Measurements from ENCODE around the gene TTC3. TPM values are rescaled to one million over a fixed set of nuclear protein-coding genes. Genes with fewer than 3 reads are reported as not detected.

Gene TTC3
- total and polyA plus RNA-seq, 9 of the 15 experiments (the other 6 are each of a cell fraction or from before 2014, with no cell fraction given): 17.5 to 92.0 (median 59.5) TPM

- Histone ChIP-seq H3K79me2 (ENCODE audit: control insufficient read depth, insufficient read depth, low read length) (no peaks in the 10 kb centered on the region), H3K36me3 (ENCODE audit: control insufficient read depth, insufficient read depth, low read length) (no peaks in the 10 kb centered on the region), H3K27ac (ENCODE audit: extremely low read depth, low read depth, low read length) (no peak overlapping the region), H3K4me3 (no peak overlapping the region), H3K9me3 (replicated peaks; ENCODE audit: control insufficient read depth, insufficient read depth, low read depth, low read length) (no peaks in the 10 kb centered on the region), H2AFZ (ENCODE audit: low read depth, low read length) (no peak overlapping the region), H3K4me1 (replicated peaks in 1 of 2; ENCODE audit: control insufficient read depth in 2 of 2, insufficient read depth in 2 of 2, low read length in 2 of 2) (no peaks in the 10 kb centered on the region; a peak in 1 of 5 replicates), H4K20me1 (replicated peaks; ENCODE audit: control insufficient read depth, insufficient read depth, low read length) (no peaks in the 10 kb centered on the region), H3K4me2 (ENCODE audit: insufficient read depth, low read length) (no peak overlapping the region), H3K9ac (ENCODE audit: insufficient read depth in 1 of 2, low read depth in 2 of 2, low read length in 2 of 2) (no peak overlapping the region), H3K9me1 (ENCODE audit: control insufficient read depth, insufficient read depth, low read length) (no peaks in the 10 kb centered on the region), H3K27me3 (ENCODE audit: control insufficient read depth in 2 of 2, insufficient read depth in 2 of 2, low read length in 2 of 2) (no peaks in the 10 kb centered on the region)
- TF ChIP-seq RFX1 (IDR thresholded peaks at IDR 0.05) (no peak), TAF1 (IDR thresholded peaks at IDR 0.05; ENCODE audit: control insufficient read depth, extremely low read depth, insufficient read depth, low read length, severe bottlenecking) (no peak), THRB (CRISPR knock-in tag; conservative IDR thresholded peaks at IDR 0.05) (no peak), CBFA2T3 (IDR thresholded peaks at IDR 0.05) (no peak), NFYB (IDR thresholded peaks at IDR 0.05; ENCODE audit: extremely low read depth, insufficient read length) (no peak), ZNF551 (CRISPR knock-in tag; IDR thresholded peaks at IDR 0.05) (no peak)
- intact Hi-C loops (cut with micrococcal nuclease) (no loop called here), in situ Hi-C loops (cut with MboI) (no loop called here)
- ATAC-seq: no peak
- FAIRE-seq: no peak
- CTCF ChIA-PET (ENCODE audit: low intra/inter-chr PET ratio): no interaction called here
- BruUV-seq (replicated peaks): no TSS peak
- 33% methylated on average over 2 of the region's 2 CpGs for WGBS (ENCODE audit: insufficient coverage, low coverage, missing lambda C conversion rate)
- POLR2A ChIA-PET: interaction anchor here (0.6 kb wide), 1 partner anchor 1837 kb away, joined by 3 read pairs; no protein-coding TSS in a partner anchor
- no peak for DNase-seq (ENCODE audit: extremely low read depth in 1 of 4, low spot score in 3 of 4)
These were observed 14.8 kb upstream of the TTC3 start for GRCh38 chr21:37058261-37058660.
